CD8-positive, alpha-beta memory T cell (primary cell): ENCODE measurements around the gene SPATA20. TPM values are rescaled to one million over a fixed set of nuclear protein-coding genes. Genes with fewer than 3 reads are reported as not detected.

Source experiments
- CTCF ChIA-PET: fragments of 350-600 bp; sonication (Branson Sonifier 250); formaldehyde crosslinking; loops from one replicate; lab custom pipeline; 2021; ENCODE audit warnings: antibody characterized with exemption; lab: Charles Lee
- POLR2A ChIA-PET: fragments of 350-600 bp; sonication (Branson Sonifier 250); formaldehyde crosslinking; loops from one replicate; lab custom pipeline; 2021; ENCODE audit warnings: antibody characterized with exemption; lab: Charles Lee
- DNase-seq, 5 donors: peaks; one replicate each; pipeline versions ENCODE4 v3.0.0 to v3.0.0-alpha.2; 2020 to 2022; ENCODE audit warnings: mixed read lengths in 1 of 5
- H3K27ac ChIP-seq: one replicate; pipeline ENCODE4 v1.7.0; 2013; ENCODE audit warnings: low read depth, mild to moderate bottlenecking, low read length, moderate library complexity
- H3K27me3 ChIP-seq: 2 replicates; pipeline ENCODE4 v1.7.0; 2013; ENCODE audit warnings: low read length, mild to moderate bottlenecking; ENCODE audit not compliant: insufficient read depth, poor library complexity, severe bottlenecking
- H3K36me3 ChIP-seq: 2 replicates; pipeline ENCODE4 v1.7.0; 2013; ENCODE audit warnings: mild to moderate bottlenecking, low read length, moderate library complexity; ENCODE audit not compliant: insufficient read depth
- H3K4me1 ChIP-seq: 2 replicates; pipeline ENCODE4 v1.7.0; 2013; ENCODE audit warnings: mild to moderate bottlenecking, low read length, moderate library complexity; ENCODE audit not compliant: insufficient read depth
- H3K4me3 ChIP-seq: 2 replicates; pipeline ENCODE4 v1.7.0; 2013; ENCODE audit warnings: mild to moderate bottlenecking, low read length
- H3K9me3 ChIP-seq: 2 replicates; pipeline ENCODE4 v1.7.0; 2013; ENCODE audit warnings: mild to moderate bottlenecking, low read length
- H3K27ac Mint-ChIP-seq, 8 donors: one replicate each; pipeline ENCODE4 v1.8.0; 2020 to 2021; ENCODE audit warnings: mixed read lengths in 8 of 8, mild to moderate bottlenecking in 6 of 8, inconsistent platforms in 3 of 8, moderate library complexity in 3 of 8
- H3K27me3 Mint-ChIP-seq, 2 donors: one replicate each; pipeline ENCODE4 v1.8.0; 2020 to 2021; ENCODE audit warnings: mixed read lengths in 2 of 2, mild to moderate bottlenecking in 1 of 2, moderate library complexity in 1 of 2
- H3K36me3 Mint-ChIP-seq, 3 donors: one replicate each; pipeline ENCODE4 v1.8.0; 2020 to 2021; ENCODE audit warnings: mixed read lengths in 3 of 3, inconsistent platforms in 1 of 3, mild to moderate bottlenecking in 1 of 3
- H3K4me1 Mint-ChIP-seq, 3 donors: one replicate each; pipeline ENCODE4 v1.8.0; 2020 to 2021; ENCODE audit warnings: mixed read lengths in 3 of 3, inconsistent platforms in 1 of 3, mild to moderate bottlenecking in 1 of 3
- H3K4me3 Mint-ChIP-seq, 7 donors: one replicate each; pipeline ENCODE4 v1.8.0; 2020 to 2021; ENCODE audit warnings: mixed read lengths in 7 of 7, mild to moderate bottlenecking in 6 of 7, moderate library complexity in 4 of 7, inconsistent platforms in 2 of 7
- H3K9me3 Mint-ChIP-seq, 5 donors: one replicate each; pipeline ENCODE4 v1.8.0; 2020 to 2022; ENCODE audit warnings: mixed read lengths in 5 of 5, mild to moderate bottlenecking in 3 of 5, moderate library complexity in 2 of 5, inconsistent platforms in 1 of 5
- polyA plus RNA-seq: library from polyadenylated mRNA; unstranded; fragments of 300-500 nt; fragmentation: Illumina TruSeq; gene quantifications from one replicate; pipeline ENCODE4 v1.2.3, GENCODE V29; 2021
- total RNA-seq, 2 experiments: library from RNA; stranded (reverse); gene quantifications; one replicate each; pipeline ENCODE4 v1.2.3, GENCODE V29; 2021

The SPATA20 gene
- total and polyA plus RNA-seq, 3 experiments from 2014 or later: 11.0 to 42.9 (median 34.7) TPM

GRCh38 chr17:50572541-50572940 is 25.6 kb downstream of the SPATA20 start:
- Histone ChIP-seq H3K9me3 (no peaks in the 10 kb centered on the region), H3K4me1 (no peaks in the 10 kb centered on the region), H3K27ac (no peak overlapping the region), H3K4me3 (no peak overlapping the region), H3K36me3 (no peaks in the 10 kb centered on the region), H3K27me3 (no peaks in the 10 kb centered on the region)
- Mint-ChIP-seq H3K9me3 (no peaks in the 10 kb centered on the region), H3K4me3 (no peak overlapping the region), H3K36me3 (no peaks in the 10 kb centered on the region), H3K27ac (no peak overlapping the region), H3K4me1 (no peaks in the 10 kb centered on the region), H3K27me3 (peaks cover 15 to 29% of the 10 kb centered on the region in 2 donors)
- CTCF ChIA-PET: no interaction called here
- POLR2A ChIA-PET: no interaction called here
- no peak for DNase-seq

DNA sequence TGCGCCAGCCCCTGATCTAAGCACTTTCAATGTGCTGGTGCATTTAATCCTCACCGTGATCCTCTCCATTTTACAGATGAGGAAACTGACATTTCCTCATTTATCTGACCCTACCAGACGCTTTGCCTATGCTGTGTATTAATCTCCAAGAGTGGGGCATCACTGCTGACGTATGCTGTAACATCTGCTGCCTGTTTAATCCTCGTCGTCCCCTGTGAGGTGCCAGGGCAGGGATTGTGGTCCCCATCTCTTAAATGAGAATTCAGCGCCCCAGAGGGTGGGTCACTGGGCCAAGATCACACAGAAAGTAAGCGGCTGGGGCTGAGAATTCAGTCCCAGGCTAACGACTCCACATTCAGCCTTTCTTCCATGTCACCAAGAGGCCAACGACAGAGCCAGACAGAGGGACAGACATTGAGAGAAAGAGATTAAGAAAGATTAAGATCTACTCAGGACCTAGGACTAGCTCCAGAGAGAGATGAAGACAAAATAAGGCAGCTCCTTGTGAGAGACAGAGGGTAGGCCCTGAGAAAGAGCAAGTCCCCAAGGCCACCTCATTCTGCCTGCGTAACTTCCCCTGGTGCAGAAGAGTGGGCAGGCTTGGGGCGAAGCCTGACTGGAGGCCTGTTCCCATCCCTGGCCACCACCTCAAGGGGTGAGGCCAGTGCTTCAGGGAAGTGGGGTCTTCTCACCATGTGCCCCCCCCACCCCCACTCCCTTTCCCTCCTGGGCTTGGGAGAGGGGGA is 27.1 kb downstream of the SPATA20 start:
- Histone ChIP-seq H3K4me1 (no peaks in the 10 kb centered on the region), H3K9me3 (no peaks in the 10 kb centered on the region), H3K27me3 (no peaks in the 10 kb centered on the region), H3K4me3 (no peak overlapping the region), H3K36me3 (no peaks in the 10 kb centered on the region), H3K27ac (no peak overlapping the region)
- CTCF ChIA-PET: interaction anchor here (1.0 kb wide), 1 partner anchor 27 kb away, joined by 3 read pairs; the partner anchor contains the start of gene SPATA20
- POLR2A ChIA-PET: no interaction called here
- Mint-ChIP-seq H3K4me1 (no peaks in the 10 kb centered on the region), H3K27ac (no peak overlapping the region), H3K36me3 (no peaks in the 10 kb centered on the region), H3K27me3 (peaks cover 18 to 31% of the 10 kb centered on the region in 2 donors), H3K4me3 (no peak overlapping the region), H3K9me3 (no peaks in the 10 kb centered on the region)
- DNase-seq: no peak

DNA sequence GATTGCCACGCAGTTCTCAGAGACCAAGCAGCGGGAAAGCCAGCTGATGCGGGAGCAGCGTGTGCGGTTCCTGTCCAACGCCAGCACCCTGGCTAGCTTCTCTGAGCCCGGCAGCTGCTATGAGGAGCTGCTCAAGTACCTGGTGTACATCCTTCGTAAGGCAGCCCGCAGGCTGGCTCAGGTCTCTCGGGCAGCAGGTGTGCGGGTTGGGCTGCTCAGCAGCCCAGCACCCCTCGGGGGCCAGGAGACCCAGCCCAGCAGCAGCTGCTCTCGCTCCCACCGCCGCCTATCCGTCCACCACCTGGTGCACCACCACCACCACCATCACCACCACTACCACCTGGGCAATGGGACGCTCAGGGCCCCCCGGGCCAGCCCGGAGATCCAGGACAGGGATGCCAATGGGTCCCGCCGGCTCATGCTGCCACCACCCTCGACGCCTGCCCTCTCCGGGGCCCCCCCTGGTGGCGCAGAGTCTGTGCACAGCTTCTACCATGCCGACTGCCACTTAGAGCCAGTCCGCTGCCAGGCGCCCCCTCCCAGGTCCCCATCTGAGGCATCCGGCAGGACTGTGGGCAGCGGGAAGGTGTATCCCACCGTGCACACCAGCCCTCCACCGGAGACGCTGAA is 28.7 kb downstream of the SPATA20 start:
- Mint-ChIP-seq H3K4me3 (no peak overlapping the region), H3K27ac (no peak overlapping the region), H3K27me3 (peaks cover 20 to 31% of the 10 kb centered on the region in 2 donors), H3K9me3 (no peaks in the 10 kb centered on the region), H3K36me3 (no peaks in the 10 kb centered on the region), H3K4me1 (no peaks in the 10 kb centered on the region)
- Histone ChIP-seq H3K4me1 (no peaks in the 10 kb centered on the region), H3K9me3 (no peaks in the 10 kb centered on the region), H3K27me3 (no peaks in the 10 kb centered on the region), H3K4me3 (no peak overlapping the region), H3K36me3 (no peaks in the 10 kb centered on the region), H3K27ac (no peak overlapping the region)
- ChIA-PET CTCF (interaction anchor here (1.5 kb wide), 1 partner anchor 13 kb away, joined by 4 read pairs; no protein-coding TSS in a partner anchor), POLR2A (no interaction called here)
- no peak for DNase-seq

GRCh38 chr17:50576864-50577263 is 29.9 kb downstream of the SPATA20 start:
- H3K27ac ChIP-seq: no peak overlapping the region
- Mint-ChIP-seq H3K27ac (no peak overlapping the region), H3K4me1 (no peaks in the 10 kb centered on the region), H3K4me3 (no peak overlapping the region), H3K9me3 (no peaks in the 10 kb centered on the region), H3K36me3 (no peaks in the 10 kb centered on the region), H3K27me3 (peaks cover 18 to 27% of the 10 kb centered on the region in 2 donors)
- POLR2A ChIA-PET: no interaction called here
- no peaks in the 10 kb centered on the region for H3K9me3 ChIP-seq
- H3K4me1 ChIP-seq: no peaks in the 10 kb centered on the region
- DNase-seq: no peak
- no peaks in the 10 kb centered on the region for H3K36me3 ChIP-seq
- H3K4me3 ChIP-seq: no peak overlapping the region
- CTCF ChIA-PET: no interaction called here
- H3K27me3 ChIP-seq: no peaks in the 10 kb centered on the region

DNA sequence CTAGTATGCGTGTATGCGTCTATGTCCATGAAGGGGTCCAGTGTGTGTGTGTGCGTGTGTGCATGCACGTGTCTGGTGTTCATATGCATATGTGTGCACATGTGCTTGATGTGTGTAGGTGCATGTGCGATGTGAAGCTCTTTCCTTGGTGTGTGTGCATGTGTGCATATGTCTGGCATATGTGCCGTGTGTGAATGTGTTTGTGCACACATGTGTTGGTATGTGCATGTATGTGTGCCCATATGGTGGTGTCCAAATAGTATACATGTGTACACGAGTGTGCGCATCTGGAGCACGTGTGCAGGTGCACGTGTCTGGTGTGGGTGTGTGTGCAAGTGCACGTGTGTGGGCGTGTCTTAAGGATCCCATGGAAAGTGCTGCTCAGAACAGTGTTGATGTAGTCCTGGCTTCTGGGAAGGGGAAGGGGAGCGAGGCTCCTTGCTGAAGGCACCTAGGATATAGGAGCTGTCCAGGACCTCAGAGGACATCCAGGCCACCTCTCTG is 30.5 kb downstream of the SPATA20 start:
- H3K9me3 Mint-ChIP-seq: no peaks in the 10 kb centered on the region
- no peaks in the 10 kb centered on the region for H3K27me3 ChIP-seq
- CTCF ChIA-PET: no interaction called here

GRCh38 chr17:50578173-50578572 is 31.2 kb downstream of the SPATA20 start:
- no peak for DNase-seq
- H3K4me3 ChIP-seq: no peak overlapping the region
- Mint-ChIP-seq H3K27me3 (peaks cover 19 to 32% of the 10 kb centered on the region in 2 donors), H3K36me3 (no peaks in the 10 kb centered on the region), H3K4me1 (no peaks in the 10 kb centered on the region), H3K4me3 (no peak overlapping the region), H3K27ac (no peak overlapping the region), H3K9me3 (no peaks in the 10 kb centered on the region)
- no peak overlapping the region for H3K27ac ChIP-seq
- H3K4me1 ChIP-seq: no peaks in the 10 kb centered on the region
- CTCF ChIA-PET: no interaction called here
- H3K27me3 ChIP-seq: no peaks in the 10 kb centered on the region
- H3K9me3 ChIP-seq: no peaks in the 10 kb centered on the region
- H3K36me3 ChIP-seq: no peaks in the 10 kb centered on the region
- POLR2A ChIA-PET: no interaction called here

More for the DNA sequence above, 30.5 kb downstream of the SPATA20 start:
- peaks cover 19 to 29% of the 10 kb centered on the region in 2 donors for H3K27me3 Mint-ChIP-seq
- no peaks in the 10 kb centered on the region for H3K9me3 ChIP-seq
- no peak overlapping the region for H3K4me3 ChIP-seq
- no peaks in the 10 kb centered on the region for H3K36me3 Mint-ChIP-seq
- H3K27ac ChIP-seq: no peak overlapping the region
- H3K4me1 ChIP-seq: no peaks in the 10 kb centered on the region
- H3K4me3 Mint-ChIP-seq: no peak overlapping the region
- POLR2A ChIA-PET: no interaction called here
- no peaks in the 10 kb centered on the region for H3K36me3 ChIP-seq
- no peak overlapping the region for H3K27ac Mint-ChIP-seq
- DNase-seq: no peak
- H3K4me1 Mint-ChIP-seq: no peaks in the 10 kb centered on the region

- Mint-ChIP-seq H3K27ac (no peak overlapping the region), H3K36me3 (no peaks in the 10 kb centered on the region), H3K4me3 (no peak overlapping the region), H3K27me3 (peaks cover 17 to 32% of the 10 kb centered on the region in 2 donors), H3K9me3 (no peaks in the 10 kb centered on the region), H3K4me1 (no peaks in the 10 kb centered on the region)
- Histone ChIP-seq H3K4me1 (no peaks in the 10 kb centered on the region), H3K36me3 (no peaks in the 10 kb centered on the region), H3K4me3 (no peak overlapping the region), H3K9me3 (no peaks in the 10 kb centered on the region), H3K27ac (no peak overlapping the region), H3K27me3 (no peaks in the 10 kb centered on the region)
- CTCF ChIA-PET: no interaction called here
- no peak for DNase-seq
- POLR2A ChIA-PET: no interaction called here
Measured at GRCh38 chr17:50579399-50579798, 32.4 kb downstream of the SPATA20 start.

DNA sequence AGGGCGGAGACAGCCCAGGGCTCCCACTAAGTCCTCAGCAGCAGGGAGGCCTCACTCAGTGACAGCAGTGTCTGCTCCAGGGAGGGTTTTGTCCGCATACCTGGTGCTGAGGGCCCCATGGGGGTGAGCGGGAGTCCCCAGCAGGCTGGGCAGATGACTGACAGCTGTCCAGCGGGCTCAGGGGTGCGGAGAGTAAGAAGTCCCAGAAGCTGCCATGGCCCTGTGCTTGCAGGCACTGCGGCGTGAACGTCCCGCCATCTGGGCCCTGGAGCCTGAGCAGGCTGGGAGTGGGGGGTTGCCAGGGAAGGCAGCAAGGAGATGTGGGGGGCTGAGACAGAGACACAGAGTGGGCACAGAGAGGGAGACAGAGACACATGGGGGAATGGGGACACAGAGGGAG is 33.7 kb downstream of the SPATA20 start:
- no peak overlapping the region for H3K27ac Mint-ChIP-seq
- no peak overlapping the region for H3K4me3 ChIP-seq
- no peaks in the 10 kb centered on the region for H3K4me1 ChIP-seq
- H3K9me3 ChIP-seq: no peaks in the 10 kb centered on the region
- H3K36me3 ChIP-seq: no peaks in the 10 kb centered on the region
- H3K4me1 Mint-ChIP-seq: no peaks in the 10 kb centered on the region
- no peak overlapping the region for H3K27ac ChIP-seq
- peaks cover 17 to 32% of the 10 kb centered on the region in 2 donors for H3K27me3 Mint-ChIP-seq
- no peak overlapping the region for H3K4me3 Mint-ChIP-seq
- no peak for DNase-seq
- H3K27me3 ChIP-seq: no peaks in the 10 kb centered on the region
- POLR2A ChIA-PET: no interaction called here
- no peaks in the 10 kb centered on the region for H3K36me3 Mint-ChIP-seq
- CTCF ChIA-PET: no interaction called here
- H3K9me3 Mint-ChIP-seq: no peaks in the 10 kb centered on the region
